ENCODE results near the gene SUOX.

DNA sequence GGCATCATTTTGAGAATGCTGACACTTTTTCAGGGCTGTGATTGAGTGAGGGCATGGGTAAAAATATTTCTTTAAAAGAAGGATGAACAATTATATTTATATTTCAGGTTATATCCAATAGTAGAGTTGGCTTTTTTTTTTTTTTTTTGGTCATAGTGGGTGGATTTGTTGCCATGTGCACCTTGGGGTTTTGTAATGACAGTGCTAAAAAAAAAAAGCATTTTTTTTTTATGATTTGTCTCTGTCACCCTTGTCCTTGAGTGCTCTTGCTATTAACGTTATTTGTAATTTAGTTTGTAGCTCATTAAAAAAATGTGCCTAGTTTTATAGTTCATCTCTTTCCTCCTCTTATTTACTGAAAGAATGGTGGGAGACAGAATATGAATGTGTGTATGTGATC lies 24.6 kb upstream of the SUOX start:
- TF ChIP-seq CTCF (IDR thresholded peaks at IDR 0.05; ENCODE audit: low read length) (no peak), EZH2 (IDR thresholded peaks at IDR 0.05; ENCODE audit: borderline replicate concordance, low read length) (no peak)

Measured in OCI-LY1 (cell line).